Activated naive CD8-positive, alpha-beta T cell treated with anti-CD3 and anti-CD28 coated beads, Interleukin-2, amount 50 U/mL, for 24 hours (primary cell): Measurements from ENCODE around the gene MED12L.
A peak's percentile ranks its signal among the peaks of the same experiment; 100 is the strongest.
"Not testable (repeated sequence)": the region's sequence is repeated elsewhere in the genome, so short reads cannot be mapped to it uniquely, and the experiment has no call there.

Experiments
- ATAC-seq: fragments of 150-1000 bp; cut with Tn5 transposase; one replicate; pipeline ENCODE4 v1.10.0; 2021
- DNase-seq: peaks from one replicate; pipeline ENCODE4 v3.0.0; 2021
- H3K27ac Mint-ChIP-seq: one replicate; pipeline ENCODE4 v1.8.0; 2021; ENCODE audit warnings: mild to moderate bottlenecking, mixed read lengths
- H3K27me3 Mint-ChIP-seq: one replicate; pipeline ENCODE4 v1.8.0; 2021; ENCODE audit warnings: mixed read lengths
- H3K36me3 Mint-ChIP-seq: one replicate; pipeline ENCODE4 v1.8.0; 2021; ENCODE audit warnings: low read depth, mixed read lengths
- H3K4me1 Mint-ChIP-seq: one replicate; pipeline ENCODE4 v1.8.0; 2021; ENCODE audit warnings: mixed read lengths
- H3K4me3 Mint-ChIP-seq: one replicate; pipeline ENCODE4 v1.8.0; 2021; ENCODE audit warnings: mild to moderate bottlenecking, moderate library complexity, mixed read lengths
- H3K9me3 Mint-ChIP-seq: one replicate; pipeline ENCODE4 v1.8.0; 2021; ENCODE audit warnings: mixed read lengths

Gene MED12L, protein sequence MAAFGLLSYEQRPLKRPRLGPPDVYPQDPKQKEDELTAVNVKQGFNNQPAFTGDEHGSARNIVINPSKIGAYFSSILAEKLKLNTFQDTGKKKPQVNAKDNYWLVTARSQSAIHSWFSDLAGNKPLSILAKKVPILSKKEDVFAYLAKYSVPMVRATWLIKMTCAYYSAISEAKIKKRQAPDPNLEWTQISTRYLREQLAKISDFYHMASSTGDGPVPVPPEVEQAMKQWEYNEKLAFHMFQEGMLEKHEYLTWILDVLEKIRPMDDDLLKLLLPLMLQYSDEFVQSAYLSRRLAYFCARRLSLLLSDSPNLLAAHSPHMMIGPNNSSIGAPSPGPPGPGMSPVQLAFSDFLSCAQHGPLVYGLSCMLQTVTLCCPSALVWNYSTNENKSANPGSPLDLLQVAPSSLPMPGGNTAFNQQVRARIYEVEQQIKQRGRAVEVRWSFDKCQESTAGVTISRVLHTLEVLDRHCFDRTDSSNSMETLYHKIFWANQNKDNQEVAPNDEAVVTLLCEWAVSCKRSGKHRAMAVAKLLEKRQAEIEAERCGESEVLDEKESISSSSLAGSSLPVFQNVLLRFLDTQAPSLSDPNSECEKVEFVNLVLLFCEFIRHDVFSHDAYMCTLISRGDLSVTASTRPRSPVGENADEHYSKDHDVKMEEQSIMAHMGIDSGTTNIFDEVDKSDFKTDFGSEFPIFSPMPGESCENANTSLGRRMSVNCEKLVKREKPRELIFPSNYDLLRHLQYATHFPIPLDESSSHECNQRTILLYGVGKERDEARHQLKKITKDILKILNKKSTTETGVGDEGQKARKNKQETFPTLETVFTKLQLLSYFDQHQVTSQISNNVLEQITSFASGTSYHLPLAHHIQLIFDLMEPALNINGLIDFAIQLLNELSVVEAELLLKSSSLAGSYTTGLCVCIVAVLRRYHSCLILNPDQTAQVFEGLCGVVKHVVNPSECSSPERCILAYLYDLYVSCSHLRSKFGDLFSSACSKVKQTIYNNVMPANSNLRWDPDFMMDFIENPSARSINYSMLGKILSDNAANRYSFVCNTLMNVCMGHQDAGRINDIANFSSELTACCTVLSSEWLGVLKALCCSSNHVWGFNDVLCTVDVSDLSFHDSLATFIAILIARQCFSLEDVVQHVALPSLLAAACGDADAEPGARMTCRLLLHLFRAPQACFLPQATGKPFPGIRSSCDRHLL (N-terminal part only)

DNA sequence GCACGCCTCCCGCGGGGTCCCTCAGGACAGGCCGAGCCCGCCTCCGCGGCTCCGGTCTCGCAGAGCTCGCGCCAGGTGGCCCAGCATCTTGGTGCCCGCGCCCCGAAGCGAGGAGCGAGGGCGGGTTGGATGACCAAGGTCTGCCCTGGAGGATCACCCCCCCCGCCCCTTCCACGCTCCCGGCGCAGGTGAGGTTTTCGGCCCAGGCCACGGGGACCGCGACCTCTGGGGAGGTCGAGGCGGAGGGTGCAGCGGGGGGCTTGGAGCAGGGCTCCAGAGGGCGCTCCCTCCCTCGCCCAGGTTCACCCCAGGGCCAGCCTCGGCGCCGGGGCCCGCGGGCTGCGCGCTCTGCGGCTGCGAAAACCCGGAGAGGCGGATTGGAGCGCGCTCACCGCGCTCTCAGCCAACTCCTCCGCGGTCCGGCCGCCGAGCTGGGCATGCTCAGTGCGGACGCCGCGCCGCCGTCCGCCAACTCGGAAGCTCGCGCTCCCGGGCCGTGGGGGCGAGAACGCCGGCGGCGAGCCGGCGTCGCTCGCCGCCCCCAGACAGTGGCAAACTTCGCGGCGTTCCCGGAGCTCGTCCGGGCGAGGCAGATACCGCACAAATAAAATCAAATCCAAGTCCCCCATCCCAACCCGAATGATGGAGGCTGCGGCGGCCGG is at the start of gene MED12L:
Gene MED12L (plus strand): TSS at position 438 of the 662 bp plus-strand sequence. CDS start 1,263 bp downstream, outside the sequence.
- peaks cover 14% of the 10 kb centered on the region for H3K4me1 Mint-ChIP-seq
- H3K36me3 Mint-ChIP-seq, result no peaks in the 10 kb centered on the region
- peak within 1 kb of the TSS; percentile 85 for H3K4me3 Mint-ChIP-seq
- no peak within 1 kb of the TSS for H3K27ac Mint-ChIP-seq
- H3K9me3 Mint-ChIP-seq, result no peaks in the 10 kb centered on the region
- DNase-seq (peak; percentile 76), ATAC-seq (peak; percentile 60)
- peaks cover 54% of the 10 kb centered on the region for H3K27me3 Mint-ChIP-seq

- no peaks in the 10 kb centered on the region for H3K9me3 Mint-ChIP-seq
- no peak overlapping the region for H3K27ac Mint-ChIP-seq
- no peak overlapping the region for H3K4me3 Mint-ChIP-seq
- no peaks in the 10 kb centered on the region for H3K27me3 Mint-ChIP-seq
- H3K36me3 Mint-ChIP-seq, result no peaks in the 10 kb centered on the region
- H3K4me1 Mint-ChIP-seq, result no peaks in the 10 kb centered on the region
- no peak for DNase-seq
- ATAC-seq, result no peak
These were observed 47.6 kb upstream of the MED12L start for GRCh38 chr3:151037746-151038477.

- Mint-ChIP-seq H3K36me3 (no peaks in the 10 kb centered on the region), H3K4me3 (no peak overlapping the region), H3K27me3 (peaks cover 7% of the 10 kb centered on the region), H3K27ac (no peak overlapping the region), H3K4me1 (no peaks in the 10 kb centered on the region), H3K9me3 (no peaks in the 10 kb centered on the region)
- ATAC-seq (no peak), DNase-seq (no peak)
These were observed 40.8 kb upstream of the MED12L start for GRCh38 chr3:151044706-151045105.

GRCh38 chr3:151047636-151048035 is 37.8 kb upstream of the MED12L start:
- DNase-seq (no peak), ATAC-seq (no peak)
- H3K4me1 Mint-ChIP-seq, result no peaks in the 10 kb centered on the region
- no peaks in the 10 kb centered on the region for H3K9me3 Mint-ChIP-seq
- no peaks in the 10 kb centered on the region for H3K36me3 Mint-ChIP-seq
- peaks cover 7% of the 10 kb centered on the region for H3K27me3 Mint-ChIP-seq
- H3K27ac Mint-ChIP-seq, result no peak overlapping the region
- H3K4me3 Mint-ChIP-seq, result no peak overlapping the region

- no peak for ATAC-seq
- Mint-ChIP-seq H3K4me1 (no peaks in the 10 kb centered on the region), H3K27me3 (peaks cover 7% of the 10 kb centered on the region), H3K27ac (no peak overlapping the region), H3K4me3 (no peak overlapping the region), H3K9me3 (no peaks in the 10 kb centered on the region), H3K36me3 (no peaks in the 10 kb centered on the region)
- no peak for DNase-seq
These were observed 33.9 kb upstream of the MED12L start for GRCh38 chr3:151051533-151051932.

GRCh38 chr3:151052346-151052745 is 33.1 kb upstream of the MED12L start:
- Mint-ChIP-seq H3K36me3 (no peaks in the 10 kb centered on the region), H3K9me3 (no peaks in the 10 kb centered on the region), H3K4me1 (no peaks in the 10 kb centered on the region), H3K4me3 (no peak overlapping the region), H3K27me3 (peaks cover 7% of the 10 kb centered on the region), H3K27ac (no peak overlapping the region)
- DNase-seq, result no peak
- no peak for ATAC-seq

DNA sequence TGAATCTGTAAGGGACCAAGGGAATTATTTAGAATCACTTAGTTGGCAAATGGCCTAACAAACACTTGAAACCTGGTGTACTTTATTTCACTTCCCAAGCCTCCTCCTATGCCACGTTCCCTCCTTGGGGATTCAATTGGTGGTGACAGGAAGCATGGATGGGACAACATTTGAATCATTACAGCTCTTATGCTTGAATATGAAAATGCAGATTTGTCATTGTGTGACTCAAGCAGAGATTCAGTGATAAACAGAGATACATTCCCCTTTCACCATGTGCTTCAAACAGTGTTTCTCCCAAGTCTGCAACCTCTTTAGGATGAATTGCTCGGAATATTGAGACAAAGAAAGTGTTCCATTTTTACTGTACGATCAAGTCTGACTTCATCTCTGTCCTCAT is 32.7 kb upstream of the MED12L start:
- DNase-seq, result no peak
- Mint-ChIP-seq H3K4me1 (no peaks in the 10 kb centered on the region), H3K9me3 (no peaks in the 10 kb centered on the region), H3K4me3 (no peak overlapping the region), H3K27ac (no peak overlapping the region), H3K36me3 (no peaks in the 10 kb centered on the region), H3K27me3 (peaks cover 7% of the 10 kb centered on the region)
- no peak for ATAC-seq

GRCh38 chr3:151058740-151059139 is 26.7 kb upstream of the MED12L start:
- DNase-seq (no peak), ATAC-seq (no peak)
- H3K36me3 Mint-ChIP-seq, result no peaks in the 10 kb centered on the region
- no peaks in the 10 kb centered on the region for H3K4me1 Mint-ChIP-seq
- no peak overlapping the region for H3K4me3 Mint-ChIP-seq
- peaks cover 14% of the 10 kb centered on the region for H3K27me3 Mint-ChIP-seq
- H3K9me3 Mint-ChIP-seq, result no peaks in the 10 kb centered on the region
- H3K27ac Mint-ChIP-seq, result no peak overlapping the region

DNA sequence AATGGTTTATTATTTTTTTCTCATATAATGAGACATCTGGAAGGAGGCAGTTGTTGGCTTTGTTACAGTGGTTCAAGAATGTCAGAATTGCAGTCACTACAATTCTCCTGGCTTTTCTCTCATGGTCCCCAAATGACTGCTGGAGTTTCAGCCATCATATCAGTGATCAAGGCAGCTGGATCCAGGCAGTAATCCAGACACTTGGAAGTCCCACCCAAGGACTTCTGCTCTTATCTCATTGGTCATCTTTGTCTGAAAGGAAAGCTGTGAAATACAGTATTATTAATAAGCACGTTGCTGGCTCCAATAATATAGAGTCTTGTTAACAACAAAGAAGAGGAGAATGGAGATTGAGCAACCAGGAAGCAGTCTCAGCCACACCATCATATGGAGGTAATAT is 22.9 kb upstream of the MED12L start:
- ATAC-seq (no peak), DNase-seq (no peak)
- Mint-ChIP-seq H3K4me3 (no peak overlapping the region), H3K36me3 (no peaks in the 10 kb centered on the region), H3K9me3 (no peaks in the 10 kb centered on the region), H3K4me1 (no peaks in the 10 kb centered on the region), H3K27me3 (peaks cover 11% of the 10 kb centered on the region), H3K27ac (no peak overlapping the region)

- Mint-ChIP-seq H3K4me3 (no peak overlapping the region), H3K27ac (no peak overlapping the region), H3K27me3 (peaks cover 7% of the 10 kb centered on the region), H3K36me3 (no peaks in the 10 kb centered on the region), H3K4me1 (no peaks in the 10 kb centered on the region), H3K9me3 (no peaks in the 10 kb centered on the region)
- DNase-seq (no peak), ATAC-seq (no peak)
These were observed 18.3 kb upstream of the MED12L start for GRCh38 chr3:151067158-151067557.

- H3K36me3 Mint-ChIP-seq, H3K4me1 Mint-ChIP-seq, DNase-seq, H3K9me3 Mint-ChIP-seq, H3K27ac Mint-ChIP-seq, H3K4me3 Mint-ChIP-seq, H3K27me3 Mint-ChIP-seq, ATAC-seq: not testable (repeated sequence)
These were observed 12.6 kb upstream of the MED12L start for GRCh38 chr3:151072842-151073241.

DNA sequence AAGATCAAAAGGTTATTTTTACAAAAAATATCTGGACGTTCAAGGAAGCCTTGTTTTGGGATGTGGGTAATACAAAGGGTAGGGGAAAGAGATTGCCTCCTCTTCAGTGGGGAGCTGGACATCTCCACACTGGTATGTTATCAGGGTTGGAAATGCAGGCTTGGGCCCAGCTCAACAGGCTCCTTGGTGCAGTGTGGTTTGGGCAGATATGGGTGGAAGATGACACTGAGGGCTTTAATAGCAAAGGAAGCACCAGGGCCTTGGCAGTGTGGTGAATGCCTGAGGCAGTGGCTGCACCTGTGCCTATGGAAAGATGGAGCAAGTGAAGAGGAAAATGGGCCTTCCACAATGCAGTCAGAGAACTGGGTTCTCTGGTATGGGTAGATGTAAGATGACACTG is 11.2 kb upstream of the MED12L start:
- Mint-ChIP-seq H3K27me3 (no peaks in the 10 kb centered on the region), H3K4me1 (no peaks in the 10 kb centered on the region), H3K9me3 (no peaks in the 10 kb centered on the region), H3K36me3 (no peaks in the 10 kb centered on the region), H3K27ac (no peak overlapping the region), H3K4me3 (no peak overlapping the region)
- DNase-seq (no peak), ATAC-seq (no peak)

- Mint-ChIP-seq H3K36me3 (no peaks in the 10 kb centered on the region), H3K9me3 (no peaks in the 10 kb centered on the region), H3K4me3 (no peak overlapping the region), H3K27ac (no peak overlapping the region), H3K27me3 (peaks cover 2% of the 10 kb centered on the region), H3K4me1 (no peaks in the 10 kb centered on the region)
- ATAC-seq (no peak), DNase-seq (no peak)
These were observed 9.4 kb upstream of the MED12L start for GRCh38 chr3:151075869-151076562.
